Panc1 (cell line): ENCODE data around the gene MAGEF1. TPM values are rescaled to one million over a fixed set of nuclear protein-coding genes. Genes with fewer than 3 reads are reported as not detected.

Experiments used
- ATAC-seq: fragments of 200-7000 bp; cut with Tn5 transposase; 2 replicates; pipeline ENCODE4 v1.9.1; 2020; ENCODE audit warnings: mild to moderate bottlenecking, moderate library complexity
- BruUV-seq: library from RNA; stranded (reverse); fragments of 400-500 nt; replicated peaks from 2 replicates; lab custom pipeline; 2021; lab: Mats Ljungman, UMichigan
- CTCF ChIA-PET: fragments of 300-600 bp; sonication (Branson Sonifier 250); formaldehyde crosslinking; loops from one replicate; lab custom pipeline; 2022; ENCODE audit warnings: antibody characterized with exemption; lab: Charles Lee
- POLR2A ChIA-PET: fragments of 300-600 bp; sonication (Branson Sonifier 250); formaldehyde crosslinking; loops from one replicate; lab custom pipeline; 2022; ENCODE audit warnings: antibody characterized with exemption; lab: Charles Lee
- DNase-seq: peaks from one replicate; pipeline ENCODE4 v3.0.0-alpha.2; 2010; ENCODE audit warnings: low read depth, low spot score
- H3K27ac ChIP-seq: 2 replicates; pipeline ENCODE4 v1.5.1; 2011; ENCODE audit warnings: mild to moderate bottlenecking, low read length, inconsistent platforms
- H3K27me3 ChIP-seq: fragments of 200-500 bp; sonication (Bioruptor generic); 2 replicates; pipeline ENCODE4 v1.6.0; 2014; ENCODE audit warnings: low read length, inconsistent platforms; ENCODE audit not compliant: control insufficient read depth, insufficient read depth
- H3K36me3 ChIP-seq: fragments of 200-500 bp; sonication (Bioruptor generic); 2 replicates; pipeline ENCODE4 v1.5.1; 2014; ENCODE audit warnings: inconsistent platforms, mild to moderate bottlenecking, low read length, moderate library complexity; ENCODE audit not compliant: control insufficient read depth, insufficient read depth
- H3K4me1 ChIP-seq: 2 replicates; pipeline ENCODE4 v1.5.1; 2011; ENCODE audit warnings: inconsistent platforms, mild to moderate bottlenecking, low read length, moderate library complexity; ENCODE audit not compliant: control insufficient read depth, insufficient read depth
- H3K4me3 ChIP-seq, 2 experiments: 2 replicates each; pipeline ENCODE4 v1.5.1; 2011 to 2012; ENCODE audit warnings: low read depth in 2 of 2, low read length in 2 of 2, mild to moderate bottlenecking in 2 of 2, inconsistent platforms in 1 of 2, moderate library complexity in 1 of 2
- H3K9me3 ChIP-seq: fragments of 200-500 bp; sonication (Bioruptor generic); 2 replicates; pipeline ENCODE4 v1.5.1; 2014; ENCODE audit warnings: low read depth, mild to moderate bottlenecking, inconsistent platforms, low read length, moderate library complexity; ENCODE audit not compliant: control insufficient read depth, insufficient read depth
- CTCF ChIP-seq: fragments of 450-650 bp; IDR thresholded peaks from 2 replicates; pipeline ENCODE4 v1.5.1; 2017; ENCODE audit warnings: mild to moderate bottlenecking
- POLR2AphosphoS5 ChIP-seq: IDR thresholded peaks from 2 replicates; pipeline ENCODE4 v1.6.1; 2012; ENCODE audit warnings: mild to moderate bottlenecking, low read depth, low read length, moderate library complexity
- SIN3A ChIP-seq: IDR thresholded peaks from 2 replicates; pipeline ENCODE4 v1.6.1; 2012; ENCODE audit warnings: low read depth, mild to moderate bottlenecking, low read length, moderate library complexity, borderline replicate concordance; ENCODE audit not compliant: insufficient read depth
- TCF7L2 ChIP-seq: IDR thresholded peaks from 2 replicates; pipeline ENCODE4 v1.6.1; 2011; ENCODE audit warnings: mild to moderate bottlenecking, low read depth, low read length, inconsistent platforms
- in situ Hi-C: cut with HindIII; loops from 2 replicates; pipeline ENCODE4 v1.10.0; 2016; ENCODE audit warnings: low sequenced_read_pairs, low pct_unique_long_range_greater_than_20kb
- intact Hi-C: fragments of 100-400 bp; cut with micrococcal nuclease; formaldehyde crosslinking; loops from one replicate; pipeline ENCODE4 v1.10.0; 2022; ENCODE audit not compliant: unreplicated experiment
- total RNA-seq: library from RNA; stranded (reverse); gene quantifications from one replicate; pipeline ENCODE4 v1.2.1, GENCODE V29; 2021; ENCODE audit not compliant: unreplicated experiment
- TF ChIP-seq, protein P1 (sequence below), 2 experiments: IDR thresholded peaks; 2 replicates each; pipeline ENCODE4 v1.6.1; 2011 to 2012; ENCODE audit warnings: low read depth in 2 of 2, control low read depth in 1 of 2, low read length in 1 of 2, mild to moderate bottlenecking in 1 of 2, moderate library complexity in 1 of 2; ENCODE audit not compliant: insufficient read depth in 1 of 2

MAGEF1 gene
- total RNA-seq, 1 experiment from 2014 or later: 27.7 TPM

- DNase-seq (no peak), ATAC-seq (no peak)
- H3K27ac ChIP-seq: no peak overlapping the region
- ChIA-PET POLR2A (no interaction called here), CTCF (interaction anchor here (0.6 kb wide), 1 partner anchor 13 kb away, joined by 6 read pairs; no protein-coding TSS in a partner anchor)
- no peaks in the 10 kb centered on the region for H3K4me1 ChIP-seq
- H3K36me3 ChIP-seq: no peaks in the 10 kb centered on the region
- H3K27me3 ChIP-seq: no peaks in the 10 kb centered on the region; the same call in 1 of the 2 replicates
- H3K9me3 ChIP-seq: no peaks in the 10 kb centered on the region
- H3K4me3 ChIP-seq: no peak overlapping the region
- intact Hi-C loops: no loop called here
- in situ Hi-C loops: no loop called here
- BruUV-seq: no TSS peak
- TF ChIP-seq TCF7L2 (no peak), CTCF (no peak), POLR2AphosphoS5 (no peak), SIN3A (no peak)
- TF ChIP-seq, protein P1, sequence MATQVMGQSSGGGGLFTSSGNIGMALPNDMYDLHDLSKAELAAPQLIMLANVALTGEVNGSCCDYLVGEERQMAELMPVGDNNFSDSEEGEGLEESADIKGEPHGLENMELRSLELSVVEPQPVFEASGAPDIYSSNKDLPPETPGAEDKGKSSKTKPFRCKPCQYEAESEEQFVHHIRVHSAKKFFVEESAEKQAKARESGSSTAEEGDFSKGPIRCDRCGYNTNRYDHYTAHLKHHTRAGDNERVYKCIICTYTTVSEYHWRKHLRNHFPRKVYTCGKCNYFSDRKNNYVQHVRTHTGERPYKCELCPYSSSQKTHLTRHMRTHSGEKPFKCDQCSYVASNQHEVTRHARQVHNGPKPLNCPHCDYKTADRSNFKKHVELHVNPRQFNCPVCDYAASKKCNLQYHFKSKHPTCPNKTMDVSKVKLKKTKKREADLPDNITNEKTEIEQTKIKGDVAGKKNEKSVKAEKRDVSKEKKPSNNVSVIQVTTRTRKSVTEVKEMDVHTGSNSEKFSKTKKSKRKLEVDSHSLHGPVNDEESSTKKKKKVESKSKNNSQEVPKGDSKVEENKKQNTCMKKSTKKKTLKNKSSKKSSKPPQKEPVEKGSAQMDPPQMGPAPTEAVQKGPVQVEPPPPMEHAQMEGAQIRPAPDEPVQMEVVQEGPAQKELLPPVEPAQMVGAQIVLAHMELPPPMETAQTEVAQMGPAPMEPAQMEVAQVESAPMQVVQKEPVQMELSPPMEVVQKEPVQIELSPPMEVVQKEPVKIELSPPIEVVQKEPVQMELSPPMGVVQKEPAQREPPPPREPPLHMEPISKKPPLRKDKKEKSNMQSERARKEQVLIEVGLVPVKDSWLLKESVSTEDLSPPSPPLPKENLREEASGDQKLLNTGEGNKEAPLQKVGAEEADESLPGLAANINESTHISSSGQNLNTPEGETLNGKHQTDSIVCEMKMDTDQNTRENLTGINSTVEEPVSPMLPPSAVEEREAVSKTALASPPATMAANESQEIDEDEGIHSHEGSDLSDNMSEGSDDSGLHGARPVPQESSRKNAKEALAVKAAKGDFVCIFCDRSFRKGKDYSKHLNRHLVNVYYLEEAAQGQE (IDR thresholded peaks at IDR 0.05; ENCODE audit: insufficient read depth in 1 of 2, low read depth in 2 of 2, low read length in 1 of 2): no peak
Measured at GRCh38 chr3:184737063-184737462, 25.2 kb upstream of the MAGEF1 start.

DNA sequence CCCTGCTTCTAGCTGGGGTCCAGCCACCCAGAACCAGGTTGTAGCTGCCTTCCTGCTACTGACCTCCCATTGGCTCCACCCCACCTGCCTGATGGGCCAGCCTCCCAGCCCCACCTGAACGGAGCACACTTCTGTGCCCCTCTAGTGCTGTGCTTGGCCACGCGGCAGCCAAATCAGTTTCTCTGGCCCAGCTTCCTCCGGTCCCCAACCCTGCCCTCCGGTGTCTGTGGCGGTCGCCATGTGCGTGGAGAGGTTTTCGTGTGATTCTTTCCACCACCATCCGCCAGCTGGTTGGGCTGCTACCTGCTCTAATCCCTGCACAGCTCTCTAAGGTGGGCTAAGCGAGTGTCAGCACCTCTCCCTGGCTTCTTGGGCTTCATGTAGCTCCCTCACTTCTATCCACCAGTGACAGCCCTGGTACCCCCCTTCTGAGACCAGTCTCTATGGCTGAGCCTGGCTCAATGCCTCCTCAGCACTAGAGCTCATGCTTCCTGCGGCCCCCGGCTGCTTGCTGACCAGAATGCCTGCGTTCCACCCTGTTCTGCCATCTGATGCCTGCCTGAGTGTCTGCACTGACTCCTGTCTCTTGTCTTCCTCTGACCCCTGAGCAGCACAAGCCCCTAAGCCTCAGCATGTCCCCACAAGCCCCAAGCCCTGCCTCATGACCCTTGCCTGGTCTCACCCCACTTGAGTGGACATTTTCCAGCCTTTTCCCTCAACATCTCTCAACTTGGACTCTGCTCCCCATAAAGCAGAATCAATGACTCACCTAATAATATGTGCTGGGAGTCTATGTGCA is 23.2 kb upstream of the MAGEF1 start:
- in situ Hi-C loops (no loop called here), intact Hi-C loops (no loop called here)
- CTCF ChIA-PET: no interaction called here
- POLR2A ChIA-PET: interaction anchor here (0.9 kb wide), 1 partner anchor 174 kb away, joined by 4 read pairs; no protein-coding TSS in a partner anchor
- Histone ChIP-seq H3K27me3 (no peaks in the 10 kb centered on the region; the same call in 1 of the 2 replicates), H3K27ac (no peak overlapping the region), H3K36me3 (no peaks in the 10 kb centered on the region), H3K4me3 (no peak overlapping the region), H3K9me3 (no peaks in the 10 kb centered on the region), H3K4me1 (no peaks in the 10 kb centered on the region)
- DNase-seq (no peak), ATAC-seq (no peak)
- BruUV-seq: no TSS peak
- TF ChIP-seq CTCF: no peak
